ENCODE results near the gene CETN1.

DNA sequence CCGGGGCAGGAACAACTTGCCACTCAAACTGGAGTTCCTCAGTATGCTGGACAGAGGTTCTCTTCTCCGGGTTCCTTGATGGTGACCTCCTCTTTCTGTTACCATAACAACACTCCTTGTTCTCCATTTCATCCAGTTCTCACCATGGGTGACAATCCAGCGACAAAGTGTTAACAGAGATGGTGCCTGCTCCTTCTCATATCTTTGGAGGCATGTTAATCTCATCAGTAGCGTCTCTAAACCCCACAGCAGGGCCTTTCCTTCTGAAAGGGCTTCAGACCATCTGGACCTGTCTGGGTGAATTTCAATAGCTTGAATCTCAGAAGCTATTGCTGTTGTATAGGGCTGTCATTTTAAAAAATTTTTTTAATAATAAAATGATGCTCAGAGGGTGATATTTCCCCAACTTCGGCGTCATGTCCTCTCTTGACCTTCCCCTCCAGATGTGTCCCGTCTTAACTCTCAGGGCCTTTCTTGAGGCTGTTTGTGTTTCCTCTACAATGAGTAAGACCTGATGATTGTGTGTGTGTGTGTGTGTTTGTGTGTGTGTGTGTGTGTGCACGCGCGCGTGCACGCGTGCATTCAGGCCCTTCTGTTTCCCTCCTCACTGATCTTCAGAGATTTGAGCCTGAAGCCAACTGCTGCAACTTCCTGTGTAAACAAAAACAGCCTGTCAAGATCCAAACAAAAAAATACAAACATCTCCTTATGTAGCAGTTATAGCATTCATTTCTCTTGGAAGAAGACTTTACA, 24.3 kb upstream of the CETN1 start:
- TF ChIP-seq, protein P1, sequence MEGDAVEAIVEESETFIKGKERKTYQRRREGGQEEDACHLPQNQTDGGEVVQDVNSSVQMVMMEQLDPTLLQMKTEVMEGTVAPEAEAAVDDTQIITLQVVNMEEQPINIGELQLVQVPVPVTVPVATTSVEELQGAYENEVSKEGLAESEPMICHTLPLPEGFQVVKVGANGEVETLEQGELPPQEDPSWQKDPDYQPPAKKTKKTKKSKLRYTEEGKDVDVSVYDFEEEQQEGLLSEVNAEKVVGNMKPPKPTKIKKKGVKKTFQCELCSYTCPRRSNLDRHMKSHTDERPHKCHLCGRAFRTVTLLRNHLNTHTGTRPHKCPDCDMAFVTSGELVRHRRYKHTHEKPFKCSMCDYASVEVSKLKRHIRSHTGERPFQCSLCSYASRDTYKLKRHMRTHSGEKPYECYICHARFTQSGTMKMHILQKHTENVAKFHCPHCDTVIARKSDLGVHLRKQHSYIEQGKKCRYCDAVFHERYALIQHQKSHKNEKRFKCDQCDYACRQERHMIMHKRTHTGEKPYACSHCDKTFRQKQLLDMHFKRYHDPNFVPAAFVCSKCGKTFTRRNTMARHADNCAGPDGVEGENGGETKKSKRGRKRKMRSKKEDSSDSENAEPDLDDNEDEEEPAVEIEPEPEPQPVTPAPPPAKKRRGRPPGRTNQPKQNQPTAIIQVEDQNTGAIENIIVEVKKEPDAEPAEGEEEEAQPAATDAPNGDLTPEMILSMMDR (IDR thresholded peaks at IDR 0.05), result no peak
- no peak for TF ChIP-seq POLR2A (IDR thresholded peaks at IDR 0.05)
